NCI-H460 (cell line): ENCODE data around the gene CCR7. TPM values are rescaled to one million over a fixed set of nuclear protein-coding genes. Genes with fewer than 3 reads are reported as not detected.

Source experiments
- total RNA-seq: library from RNA; depleted of rRNA; stranded (reverse); fragments of >200 nt; shearing (Covaris generic); gene quantifications from 2 replicates; pipeline ENCODE4 v1.2.3, GENCODE V29; 2014; rRNA removed

CCR7 gene
- total RNA-seq, 1 experiment from 2014 or later, result not detected

Other genes starting within 250 kb of the CCR7 start
- not detected in 2 replicates for gene GJD3, start 200.7 kb downstream of the CCR7 start, total RNA-seq
- gene TOP2A, start 147.6 kb downstream of the CCR7 start, total RNA-seq, result 272 and 315 TPM in 2 replicates
- gene IGFBP4, start 122.0 kb downstream of the CCR7 start, total RNA-seq, result 7.2 and 10.8 TPM in 2 replicates
- gene TNS4, start 63.8 kb downstream of the CCR7 start, total RNA-seq, result 0.10 and 0.32 TPM in 2 replicates
- 101 and 107 TPM in 2 replicates for gene SMARCE1, start 82.3 kb upstream of the CCR7 start, total RNA-seq
- gene KRT222, start 99.7 kb upstream of the CCR7 start, total RNA-seq, result not detected in 2 replicates
- not detected in 2 replicates for gene KRT24, start 138.3 kb upstream of the CCR7 start, total RNA-seq
- gene KRT25, start 189.9 kb upstream of the CCR7 start, total RNA-seq, result not detected in 2 replicates
- gene KRT26, start 206.7 kb upstream of the CCR7 start, total RNA-seq, result not detected in 2 replicates
- gene KRT27, start 217.1 kb upstream of the CCR7 start, total RNA-seq, result not detected in 2 replicates
- gene KRT28, start 234.5 kb upstream of the CCR7 start, total RNA-seq, result not detected in 2 replicates